Fibroblast of skin of right biceps (primary cell): ENCODE results near the gene VWA5B2.
"Not testable (repeated sequence)": the region's sequence is repeated elsewhere in the genome, so short reads cannot be mapped to it uniquely, and the experiment has no call there.

Experiments used
- DNase-seq: peaks from one replicate; pipeline ENCODE4 v3.0.0-alpha.2; 2013

The VWA5B2 gene

GRCh38 chr3:184248454-184249411 lies 19.3 kb downstream of the VWA5B2 start, which contains the start of gene ALG3:
Gene ALG3 (minus strand): TSS chr3:184248962. CDS start chr3:184248940, 22 bp downstream.
- DNase-seq: peak; percentile 89

- peak; percentile 98 for DNase-seq
These were observed 20.2 kb downstream of the VWA5B2 start, which contains the start of gene EEF1AKMT4 for GRCh38 chr3:184249412-184250166. Gene EEF1AKMT4 (plus strand): TSS chr3:184249672. CDS start chr3:184249695, 23 bp downstream.

- peak; percentile 85 for DNase-seq
These were observed 20.9 kb downstream of the VWA5B2 start for GRCh38 chr3:184250167-184250828.

- no peak for DNase-seq
These were observed 26.1 kb downstream of the VWA5B2 start for GRCh38 chr3:184255291-184256039.

GRCh38 chr3:184257083-184257915 lies 27.9 kb downstream of the VWA5B2 start:
- DNase-seq: no peak

- no peak for DNase-seq
These were observed 29.5 kb downstream of the VWA5B2 start for GRCh38 chr3:184258926-184259325.

- no peak for DNase-seq
These were observed 30.1 kb downstream of the VWA5B2 start for GRCh38 chr3:184259396-184259877.

GRCh38 chr3:184259878-184260723 lies 30.7 kb downstream of the VWA5B2 start:
- DNase-seq: peak; percentile 38

- no peak for DNase-seq
These were observed 31.4 kb downstream of the VWA5B2 start for GRCh38 chr3:184260724-184261269.

GRCh38 chr3:184261270-184261853 lies 32.0 kb downstream of the VWA5B2 start, which contains the start of gene CAMK2N2:
Gene CAMK2N2 (minus strand): TSS chr3:184261553. CDS start chr3:184261285, 268 bp downstream.
- peak; percentile 39 for DNase-seq

GRCh38 chr3:184261854-184262763 lies 32.7 kb downstream of the VWA5B2 start:
- peak; percentile 10 for DNase-seq

GRCh38 chr3:184262764-184263179 lies 33.4 kb downstream of the VWA5B2 start:
- DNase-seq: no peak

- DNase-seq: not testable (repeated sequence)
These were observed 37.9 kb downstream of the VWA5B2 start for GRCh38 chr3:184267249-184267648.

- no peak for DNase-seq
These were observed 42.9 kb downstream of the VWA5B2 start for GRCh38 chr3:184272269-184272668.

GRCh38 chr3:184275381-184275701 lies 46.0 kb downstream of the VWA5B2 start:
- no peak for DNase-seq

- DNase-seq: no peak
These were observed 46.9 kb downstream of the VWA5B2 start, which contains the start of gene ECE2 for GRCh38 chr3:184275961-184276910. Gene ECE2 (plus strand): TSS chr3:184276022. CDS start chr3:184276154, 132 bp downstream.

GRCh38 chr3:184277366-184277765 lies 48.0 kb downstream of the VWA5B2 start:
- no peak for DNase-seq
